Stimulated activated CD4-positive, alpha-beta T cell treated with anti-CD3 and anti-CD28 coated beads, Interleukin-1b, Interleukin-23, amount 100 ng/mL, for 48 hours (primary cell): ENCODE data around the gene SUPT20HL2.
"Not testable (repeated sequence)": the region's sequence is repeated elsewhere in the genome, so short reads cannot be mapped to it uniquely, and the experiment has no call there.

Source experiments
- DNase-seq: peaks from one replicate; pipeline ENCODE4 v3.0.0-alpha.2; 2020

Gene SUPT20HL2

DNA sequence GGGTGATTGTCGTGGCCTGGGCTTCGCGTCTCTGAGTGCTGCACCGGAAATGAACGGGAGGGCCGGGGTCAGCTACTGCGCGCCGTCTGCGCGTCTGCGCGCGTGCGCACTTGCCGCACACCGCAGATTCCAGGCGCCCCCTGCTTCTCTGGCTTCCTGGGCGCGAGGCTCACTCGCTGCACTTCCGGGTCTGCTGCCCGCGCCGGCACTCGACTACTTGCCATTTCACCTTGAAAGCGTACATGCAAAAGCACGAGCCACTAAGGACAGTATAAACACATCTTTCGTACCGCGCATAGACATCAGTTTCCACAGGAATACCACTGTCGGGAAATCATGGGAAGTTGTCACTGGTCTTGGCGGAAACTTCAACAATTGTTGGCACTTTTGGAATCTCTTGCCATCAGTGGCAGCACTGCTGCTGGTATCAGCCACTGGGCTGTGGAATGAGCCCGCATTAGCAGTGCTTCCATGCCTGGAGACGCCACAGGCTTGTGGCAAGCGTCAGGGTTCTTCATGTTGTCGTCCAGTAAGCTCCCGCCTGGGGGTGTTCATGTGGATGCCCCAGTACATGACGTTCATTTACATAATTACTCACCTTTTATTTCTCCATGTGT is at the start of gene SUPT20HL2:
TSS of gene SUPT20HL2 (minus strand) at position 51 of the 617 bp plus-strand sequence. CDS start 754 bp downstream, outside the sequence.
- no peak for DNase-seq

DNA sequence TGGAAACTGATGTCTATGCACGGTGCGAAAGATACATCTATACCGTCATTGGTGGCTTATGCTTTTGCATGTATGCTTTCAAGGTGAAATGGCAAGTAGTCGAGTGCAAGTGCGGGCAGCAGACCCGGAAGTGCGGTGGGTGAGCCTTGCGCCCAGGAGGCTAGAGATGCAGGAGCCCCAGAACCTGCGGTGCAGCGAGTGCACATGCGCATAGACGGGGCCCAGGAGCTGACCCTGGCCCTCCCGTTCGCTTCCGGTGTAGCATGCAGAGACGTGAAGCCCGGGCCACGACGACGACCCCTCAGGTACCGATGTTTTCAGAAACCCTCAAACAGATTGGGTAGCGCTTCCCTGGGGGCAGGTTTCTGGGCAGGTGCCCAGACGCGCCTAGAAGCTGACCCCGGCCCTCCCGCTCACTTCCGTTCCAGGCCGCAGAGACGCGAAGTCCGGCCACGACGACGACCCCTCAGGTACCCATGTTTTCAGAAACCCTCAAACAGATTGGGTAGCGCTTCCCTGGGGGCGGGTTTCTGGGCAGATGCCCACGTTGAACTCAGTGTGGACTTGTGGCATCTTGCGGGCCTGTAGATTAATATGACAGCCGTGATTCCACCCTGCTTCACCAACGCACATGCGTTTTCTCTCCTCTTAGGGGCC is 48.3 kb upstream of the SUPT20HL2 start:
- not testable (repeated sequence) for DNase-seq

DNA sequence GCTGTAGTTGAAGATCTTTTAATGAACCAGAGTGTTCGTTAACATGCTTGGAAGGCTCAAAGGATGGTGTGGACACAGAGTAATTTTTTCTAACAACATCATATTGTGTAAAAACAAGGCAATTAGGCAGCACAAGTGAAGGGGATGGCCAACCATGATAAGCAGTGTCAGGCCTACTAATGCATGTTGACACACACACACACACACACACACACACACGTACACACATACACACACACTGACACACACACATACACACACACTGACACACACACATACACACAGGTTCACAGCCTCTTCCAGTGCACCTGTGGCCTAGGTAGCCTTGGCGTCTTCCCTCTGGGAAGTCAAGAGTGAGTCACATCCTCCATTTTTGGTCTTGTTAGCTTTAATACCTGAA is 46.4 kb upstream of the SUPT20HL2 start, which contains the start of gene SUPT20HL1:
TSS of gene SUPT20HL1 (plus strand) at position 368 of the 400 bp plus-strand sequence. CDS start 2,122 bp downstream, outside the sequence.
- DNase-seq = no peak

DNA sequence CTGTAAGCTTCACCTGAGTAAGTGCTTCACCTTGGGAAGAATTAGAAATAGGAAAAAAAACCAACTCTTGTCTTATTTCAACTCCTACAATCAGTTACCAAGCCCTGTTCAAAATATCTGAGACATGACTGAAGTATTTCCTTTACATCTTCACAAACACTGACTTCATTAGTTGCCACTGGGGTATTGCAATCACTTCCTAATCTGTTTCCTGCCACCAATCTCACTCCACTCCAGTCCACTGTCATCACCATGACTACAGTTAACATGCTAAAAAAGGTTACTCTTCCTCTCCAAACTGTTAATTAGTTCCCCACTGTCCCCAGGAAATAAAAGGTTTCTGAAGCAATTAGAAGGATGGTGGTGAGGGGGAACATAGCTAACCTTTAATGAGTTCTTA is 43.2 kb upstream of the SUPT20HL2 start:
- DNase-seq = no peak

DNA sequence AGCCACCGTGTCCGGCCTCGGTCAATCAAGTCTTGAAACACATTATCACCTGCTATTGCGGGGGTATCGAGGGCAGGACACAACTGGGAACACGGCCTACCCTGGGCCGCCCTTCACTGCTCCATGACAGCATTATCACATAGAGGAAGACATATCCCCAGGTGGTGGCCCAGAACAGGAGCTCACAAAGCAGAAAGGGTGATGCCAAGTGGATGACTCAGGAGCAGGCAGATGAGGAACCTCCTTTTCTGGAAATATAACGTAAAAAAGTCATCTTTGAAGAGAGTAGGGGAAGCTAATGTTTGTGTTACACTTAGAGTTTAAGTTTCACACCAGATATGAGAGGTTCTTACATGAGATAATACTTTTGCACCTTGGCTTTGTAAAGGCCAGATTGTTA is 41.2 kb upstream of the SUPT20HL2 start:
- DNase-seq = no peak

DNA sequence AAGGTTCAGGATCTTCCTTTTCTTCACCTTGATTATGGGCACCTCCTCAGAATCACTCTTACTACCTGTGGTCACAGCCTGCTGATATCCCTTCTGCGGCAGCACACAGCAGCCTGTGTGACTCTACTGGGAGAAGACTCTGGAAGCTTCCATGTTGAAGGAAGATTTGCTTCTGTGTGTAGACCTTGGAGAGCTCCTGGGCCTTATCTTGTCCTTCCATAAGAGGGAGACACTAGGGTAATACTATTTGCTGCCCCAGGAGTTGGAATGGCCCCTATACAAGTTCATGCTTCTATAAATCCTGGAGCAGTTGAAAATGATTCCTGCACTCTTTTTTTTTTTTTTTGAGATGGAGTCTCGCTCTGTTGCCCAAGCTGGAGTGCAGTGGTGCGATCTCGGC is 36.3 kb upstream of the SUPT20HL2 start:
- no peak for DNase-seq

DNA sequence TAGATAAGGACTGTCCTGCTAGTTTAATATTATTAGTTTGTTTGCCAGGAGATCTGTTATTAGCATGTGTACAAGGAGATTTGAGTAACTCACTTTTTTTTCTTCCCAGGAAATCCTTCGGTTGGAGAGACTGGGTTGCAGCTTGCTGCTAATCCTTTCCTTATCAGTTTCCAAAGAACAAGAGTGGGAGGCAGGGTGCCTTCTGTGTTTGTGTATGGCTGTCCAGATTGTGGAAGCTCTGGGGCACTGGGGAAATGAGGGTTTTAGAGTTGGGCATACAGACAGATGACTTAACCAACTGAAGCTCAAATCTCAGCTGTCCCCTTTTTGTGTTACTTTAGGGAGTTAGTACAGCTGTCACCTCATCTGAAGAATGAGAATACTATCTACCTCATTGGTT is 34.0 kb upstream of the SUPT20HL2 start:
- no peak for DNase-seq

DNA sequence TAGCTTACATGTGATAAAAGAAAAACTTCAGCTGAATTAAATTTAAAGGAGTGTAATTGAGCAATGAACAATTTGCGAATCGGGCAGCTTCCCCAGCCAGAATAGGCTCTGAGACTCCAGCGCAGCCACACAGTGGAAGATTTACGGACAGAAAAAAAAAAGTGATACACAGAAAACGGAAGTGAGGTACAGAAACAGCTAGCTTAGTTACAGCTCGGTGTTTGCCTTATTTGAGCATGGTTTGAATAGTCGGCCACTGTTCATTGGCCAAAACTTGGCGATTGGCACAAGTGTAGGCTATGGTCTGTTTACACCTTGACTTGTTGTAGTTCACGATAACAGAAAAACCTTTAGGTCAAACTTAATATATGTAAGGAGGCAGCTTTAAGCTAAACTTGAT is 29.9 kb upstream of the SUPT20HL2 start:
- DNase-seq = no peak

DNA sequence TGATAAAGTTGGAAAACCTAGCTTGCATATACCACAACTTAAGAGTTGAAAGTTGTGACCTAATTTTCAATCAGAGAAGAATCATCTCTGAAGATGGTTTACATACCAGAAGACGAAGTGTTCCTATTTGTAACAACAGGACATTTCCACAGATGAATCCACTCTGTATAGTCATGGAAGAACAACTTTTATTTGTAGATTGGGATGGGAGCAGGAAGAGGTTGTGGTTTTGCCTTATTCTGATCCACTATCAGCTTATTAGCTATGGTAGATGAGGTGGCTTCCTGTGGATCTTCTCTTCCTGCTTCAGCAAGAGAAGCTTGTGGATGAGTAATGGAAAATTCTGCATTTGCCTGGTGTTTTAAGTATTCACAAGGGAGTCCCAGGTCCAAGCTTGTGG is 27.9 kb upstream of the SUPT20HL2 start:
- DNase-seq = no peak

DNA sequence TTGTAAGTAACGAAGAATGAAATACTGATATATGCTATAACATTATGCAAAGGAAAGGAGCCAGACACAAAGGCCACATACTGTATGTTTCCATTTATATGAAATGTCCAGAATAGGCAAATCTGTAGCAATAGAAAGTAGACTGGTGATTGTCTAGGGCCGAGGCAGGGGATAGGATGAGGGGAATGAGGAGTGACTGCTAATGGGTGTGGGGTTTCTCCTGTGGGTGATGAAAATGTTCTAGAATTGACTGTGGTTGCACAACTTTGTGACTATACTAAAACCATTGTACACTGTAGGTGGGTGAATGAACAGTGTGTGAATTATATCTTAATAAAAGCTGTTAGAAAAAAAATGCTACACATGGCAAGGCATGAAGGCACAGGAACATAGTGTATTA is 26.6 kb upstream of the SUPT20HL2 start:
- no peak for DNase-seq

DNA sequence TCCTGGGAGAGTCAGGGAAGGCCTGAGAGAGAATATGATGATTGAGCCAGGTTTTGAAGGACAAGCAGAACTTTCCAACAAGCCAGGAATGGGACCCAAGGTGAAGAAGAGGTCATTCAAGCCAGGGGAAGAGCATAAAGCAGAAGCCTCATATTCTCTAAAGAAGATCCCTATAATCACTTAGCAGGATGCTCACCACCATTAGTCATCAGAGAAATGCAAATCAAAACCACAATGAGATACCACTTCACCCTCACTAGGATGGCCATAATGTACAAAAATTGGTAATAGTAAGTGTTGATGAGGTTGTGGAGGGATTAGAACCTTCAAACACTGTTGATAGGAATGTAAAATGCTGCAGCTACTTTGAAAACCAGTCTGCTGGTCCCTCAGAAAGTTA is 26.0 kb upstream of the SUPT20HL2 start:
- no peak for DNase-seq

DNA sequence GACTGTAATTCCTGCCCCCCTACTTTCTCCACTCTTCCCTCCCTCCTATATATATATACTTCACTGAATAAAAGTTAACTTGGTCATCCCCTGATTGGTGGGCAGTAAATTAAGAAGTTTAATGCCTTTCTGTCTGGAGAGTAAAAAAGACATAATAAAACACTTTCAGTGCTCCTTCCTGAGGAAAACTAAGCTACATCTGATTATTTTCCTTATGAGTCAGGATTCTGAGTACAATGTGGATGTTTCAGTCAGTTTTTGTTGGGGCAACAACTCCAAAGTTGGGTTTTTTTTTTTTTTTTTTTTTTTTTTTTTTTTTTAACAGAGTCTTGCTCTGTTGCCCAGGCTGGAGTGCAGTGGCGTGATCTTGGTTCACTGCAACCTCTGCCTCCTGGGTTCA is 22.0 kb upstream of the SUPT20HL2 start:
- no peak for DNase-seq

DNA sequence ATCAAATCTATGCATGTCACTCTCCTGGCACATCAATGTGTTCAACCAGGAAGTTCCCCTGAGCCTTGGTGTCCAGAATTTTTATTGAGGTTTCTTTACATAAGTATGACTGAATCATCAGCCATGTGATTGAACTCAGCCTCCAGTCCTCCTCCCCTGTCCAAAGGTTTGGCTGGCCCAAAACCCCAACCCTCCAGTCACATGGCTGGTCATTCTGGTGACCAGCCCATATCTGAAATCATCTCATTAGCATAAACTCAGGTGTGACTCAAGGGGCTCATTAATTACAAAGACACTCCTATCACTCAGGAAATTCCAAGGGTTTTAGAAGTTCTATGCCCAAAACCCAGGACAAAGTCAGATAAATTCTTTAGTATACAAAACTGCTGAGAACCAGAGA is 20.6 kb upstream of the SUPT20HL2 start:
- DNase-seq = no peak

DNA sequence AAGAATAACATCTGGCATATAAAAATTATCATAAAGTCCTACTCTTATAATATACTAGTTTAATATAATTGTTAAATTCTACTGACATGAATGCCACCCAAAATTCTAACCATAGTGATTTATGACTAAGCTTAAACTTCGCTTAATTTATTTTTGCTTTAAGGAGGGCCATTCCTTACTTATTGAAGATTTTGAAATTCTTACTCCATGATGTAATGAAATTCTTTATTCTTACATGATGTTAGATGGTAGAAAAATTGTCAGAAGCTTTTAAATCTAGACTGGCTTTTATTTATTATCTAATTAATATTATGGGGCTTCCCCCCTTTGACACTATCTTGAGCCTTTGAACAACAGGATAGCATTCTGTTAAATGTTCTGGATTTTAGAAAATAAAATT is 19.5 kb upstream of the SUPT20HL2 start:
- DNase-seq = no peak

DNA sequence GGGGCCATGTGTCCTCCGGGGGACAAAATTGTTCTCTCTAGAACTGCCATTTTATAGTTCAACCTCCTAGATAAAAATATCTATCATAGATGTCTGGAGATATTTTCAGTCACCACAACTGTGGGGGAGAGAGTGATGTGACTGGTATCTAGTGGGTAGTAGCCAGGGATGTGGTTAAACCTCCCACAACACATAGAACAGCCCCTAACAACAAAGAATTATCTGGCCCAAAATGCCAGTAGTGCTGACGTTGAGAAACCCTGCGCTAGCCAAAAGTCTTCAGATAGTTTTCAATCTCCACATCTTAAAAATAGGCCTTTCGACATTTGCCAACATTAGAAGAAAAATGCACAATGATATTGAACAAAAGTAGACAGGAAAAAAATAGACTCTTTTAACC is 19.0 kb upstream of the SUPT20HL2 start:
- no peak for DNase-seq

DNA sequence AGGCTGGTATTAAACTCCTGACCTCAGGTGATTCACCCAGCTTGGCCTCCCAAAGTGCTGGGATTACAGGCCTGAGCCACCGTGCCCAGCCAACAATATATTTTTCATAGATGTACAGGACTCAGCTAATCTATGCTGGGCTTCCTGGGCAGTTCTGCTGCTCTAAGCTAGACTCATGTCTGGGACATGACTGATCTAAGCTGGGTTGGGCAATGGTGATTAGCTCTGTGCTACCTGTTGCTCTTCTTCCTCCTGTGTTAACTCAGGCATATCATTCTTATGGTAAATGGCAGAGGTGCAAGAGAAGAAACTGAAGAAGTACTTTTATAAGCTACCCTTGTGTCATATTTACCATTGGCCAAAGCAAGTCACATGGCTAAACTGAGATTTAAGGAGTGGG is 11.4 kb upstream of the SUPT20HL2 start:
- no peak for DNase-seq

DNA sequence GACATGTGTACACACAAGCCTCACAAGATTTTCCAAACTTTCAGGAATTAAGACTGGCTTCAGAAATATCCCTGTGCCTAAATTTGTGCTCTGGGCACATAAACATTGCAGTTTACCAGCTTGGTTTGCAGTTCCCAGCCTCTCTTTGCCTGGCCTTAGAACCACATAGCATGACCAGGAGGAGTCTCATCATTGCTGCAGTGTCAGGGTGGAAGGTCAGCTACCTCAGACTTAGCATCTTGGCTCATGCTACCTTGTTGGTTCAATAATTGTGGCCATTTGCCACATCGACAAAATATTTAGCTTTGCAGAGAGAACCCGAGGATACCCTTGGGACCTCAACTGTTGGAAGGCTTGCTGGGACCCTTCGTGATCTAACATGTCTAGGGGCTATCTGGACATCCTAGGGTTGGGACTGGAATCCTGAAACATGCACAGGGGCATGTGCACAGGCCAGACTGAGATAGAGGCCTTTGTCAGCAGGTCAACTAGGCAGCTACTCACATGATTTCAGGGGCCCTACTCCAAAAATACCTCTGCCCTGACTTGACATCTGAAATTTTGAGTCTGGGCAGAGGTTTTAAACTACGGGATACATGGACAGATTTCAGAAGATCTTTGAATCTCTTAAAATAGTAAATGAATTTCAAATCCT is 8.0 kb upstream of the SUPT20HL2 start:
- DNase-seq = no peak

DNA sequence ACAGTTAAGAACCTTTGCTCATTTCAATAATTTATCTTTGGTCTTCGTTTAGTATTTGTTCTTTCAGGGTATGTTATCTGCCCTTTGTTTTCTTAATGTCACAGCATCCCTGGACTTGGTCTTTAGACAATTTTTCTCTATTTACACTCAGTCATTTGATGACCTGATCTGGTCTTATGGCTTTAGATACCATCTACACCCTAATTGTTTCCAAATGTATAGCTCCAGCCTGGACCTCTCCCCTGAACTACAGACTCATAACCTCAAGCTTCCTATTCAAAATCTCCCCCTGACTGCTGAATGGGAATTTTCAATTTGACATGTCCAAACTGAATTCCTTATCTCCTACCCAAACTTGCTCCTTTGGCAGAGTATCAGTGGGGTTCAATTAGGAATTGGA is 3.7 kb upstream of the SUPT20HL2 start:
- DNase-seq = no peak

DNA sequence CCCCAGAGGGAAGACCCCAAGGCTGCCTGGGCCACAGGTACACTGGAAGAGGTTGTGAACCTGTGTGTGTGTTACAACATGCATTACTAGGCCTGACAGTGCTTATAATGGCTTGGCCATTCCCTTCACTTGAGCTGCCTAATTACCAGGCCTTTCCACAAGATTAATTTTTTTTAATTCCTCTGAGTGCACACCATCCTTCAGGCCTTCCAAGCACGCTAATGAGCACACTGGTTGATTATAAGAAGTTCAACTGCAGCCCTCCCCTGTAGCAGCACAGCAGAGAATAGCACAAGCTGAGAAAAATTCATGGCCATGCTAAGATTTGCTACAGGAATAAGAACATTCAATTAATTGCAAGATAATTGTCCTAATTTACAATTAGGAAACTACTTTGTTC is 2.2 kb upstream of the SUPT20HL2 start:
- DNase-seq = no peak

DNA sequence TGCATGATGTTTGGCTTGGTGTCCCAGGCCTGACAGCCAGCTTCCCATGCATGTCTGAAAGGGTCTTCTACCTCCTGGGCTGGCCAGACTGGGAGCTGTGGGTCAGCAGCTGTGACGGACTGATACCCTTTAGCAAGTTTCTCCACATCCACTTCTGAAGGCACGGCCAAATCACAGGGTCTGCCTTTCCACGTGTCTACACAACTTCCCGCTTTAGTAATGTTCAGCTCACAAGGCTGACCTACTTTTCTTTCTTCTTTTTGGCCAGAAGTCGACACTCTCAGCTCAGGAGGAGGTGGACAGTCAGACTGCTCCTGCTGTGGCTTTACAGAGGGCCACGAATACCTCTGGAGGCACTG is 1.6 kb downstream of the SUPT20HL2 start:
- DNase-seq = not testable (repeated sequence)

DNA sequence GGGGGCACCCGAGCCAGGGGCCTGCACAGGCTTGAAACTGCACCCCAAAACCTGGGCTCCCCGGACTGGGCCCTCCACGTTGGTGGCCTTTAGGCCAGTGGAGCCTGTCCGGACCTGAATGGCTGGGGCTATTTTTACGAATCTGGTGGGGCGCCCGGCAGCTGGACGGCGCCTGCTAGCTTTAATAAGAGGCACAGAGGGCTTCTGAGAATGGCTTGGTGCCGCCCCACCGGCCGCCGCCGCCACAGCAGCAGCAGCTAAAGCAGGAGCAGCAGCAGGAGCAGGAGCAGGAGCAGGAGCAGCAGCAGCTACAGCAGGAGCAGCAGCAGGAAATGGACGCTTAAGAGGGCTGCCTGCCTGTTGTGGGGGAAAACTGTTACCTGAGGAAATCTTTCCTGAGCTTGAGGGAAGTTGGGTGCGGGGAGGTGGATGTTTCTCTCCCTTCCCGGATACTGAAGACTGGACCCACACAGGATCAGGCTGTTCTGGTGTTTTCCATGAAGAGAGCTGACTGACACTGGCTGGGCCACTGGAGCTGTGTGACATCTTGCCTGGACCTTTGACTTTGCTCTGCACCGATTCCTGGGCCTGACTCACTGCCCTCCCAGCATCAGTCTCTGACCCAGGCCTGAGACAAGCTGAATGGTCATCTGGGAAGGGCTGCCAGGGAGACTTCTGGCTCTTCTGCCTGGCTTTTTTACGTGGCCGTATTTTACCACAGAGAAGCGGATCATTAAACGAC is 2.2 kb downstream of the SUPT20HL2 start:
- DNase-seq = not testable (repeated sequence)

DNA sequence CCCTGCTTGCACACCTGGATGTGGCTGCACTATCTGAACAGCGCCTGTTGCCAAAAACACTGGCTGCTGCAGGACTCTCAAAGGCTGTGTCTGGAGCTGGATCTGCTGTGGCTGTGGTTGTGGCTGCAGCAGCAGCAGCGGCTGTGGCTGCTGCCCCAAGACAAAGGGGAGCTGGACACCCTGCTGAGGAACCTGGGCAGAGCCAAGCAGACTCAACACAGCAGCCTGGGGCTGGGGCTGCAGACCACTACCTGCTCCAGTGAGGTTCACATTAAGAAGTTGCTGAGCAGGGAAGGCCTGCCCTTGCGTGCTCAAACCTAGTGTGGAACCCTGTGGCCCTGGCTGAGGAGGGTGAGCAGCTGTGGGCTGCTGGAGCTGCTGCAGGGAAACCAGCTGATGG is 3.0 kb downstream of the SUPT20HL2 start:
- DNase-seq = not testable (repeated sequence)

DNA sequence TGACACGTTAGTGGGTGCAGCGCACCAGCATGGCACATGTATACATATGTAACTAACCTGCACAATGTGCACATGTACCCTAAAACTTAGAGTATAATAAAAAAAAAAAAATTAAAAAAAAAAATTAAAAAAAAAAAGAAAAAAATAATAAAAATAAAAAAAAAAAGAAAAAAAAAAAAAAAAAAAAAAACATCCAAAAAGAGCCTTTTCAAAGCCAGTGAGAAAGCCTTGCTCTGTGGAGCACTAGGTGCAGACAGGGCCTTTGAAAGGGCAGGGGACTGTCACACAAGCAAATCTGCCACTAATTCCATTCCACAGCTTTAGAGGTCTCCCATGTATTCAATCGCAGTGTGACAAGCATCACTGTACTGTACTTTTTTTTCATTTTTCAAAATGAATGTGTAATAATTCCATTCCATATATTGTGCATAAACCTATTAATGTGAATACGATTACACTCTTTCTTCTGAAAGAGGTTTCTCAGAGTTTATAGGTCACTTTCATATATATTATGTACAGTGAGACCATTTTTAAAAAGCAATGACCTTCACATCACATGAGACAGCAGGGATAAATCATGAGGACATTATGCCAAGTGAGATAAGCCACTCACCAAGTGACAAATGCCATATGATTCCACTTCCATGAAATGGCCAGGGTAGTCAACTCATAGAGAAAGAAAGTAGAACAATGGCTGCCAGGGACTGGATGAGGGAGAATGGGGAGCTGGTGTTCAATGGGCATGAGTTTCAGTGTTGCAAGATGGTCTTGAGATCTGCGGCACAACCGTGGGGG is 4.1 kb downstream of the SUPT20HL2 start:
- not testable (repeated sequence) for DNase-seq
